Stimulated activated CD4-positive, alpha-beta T cell treated with anti-CD3 and anti-CD28 coated beads, Interleukin-12 subunit alpha, Interleukin-12 subunit beta, amount 100 ng/mL, for 4 hours (primary cell): ENCODE results near the gene ACER2.
"Not testable (repeated sequence)": the region's sequence is repeated elsewhere in the genome, so short reads cannot be mapped to it uniquely, and the experiment has no call there.

Source experiments
- DNase-seq: peaks from one replicate; pipeline ENCODE4 v3.0.0-alpha.2; 2020

ACER2 gene

DNA sequence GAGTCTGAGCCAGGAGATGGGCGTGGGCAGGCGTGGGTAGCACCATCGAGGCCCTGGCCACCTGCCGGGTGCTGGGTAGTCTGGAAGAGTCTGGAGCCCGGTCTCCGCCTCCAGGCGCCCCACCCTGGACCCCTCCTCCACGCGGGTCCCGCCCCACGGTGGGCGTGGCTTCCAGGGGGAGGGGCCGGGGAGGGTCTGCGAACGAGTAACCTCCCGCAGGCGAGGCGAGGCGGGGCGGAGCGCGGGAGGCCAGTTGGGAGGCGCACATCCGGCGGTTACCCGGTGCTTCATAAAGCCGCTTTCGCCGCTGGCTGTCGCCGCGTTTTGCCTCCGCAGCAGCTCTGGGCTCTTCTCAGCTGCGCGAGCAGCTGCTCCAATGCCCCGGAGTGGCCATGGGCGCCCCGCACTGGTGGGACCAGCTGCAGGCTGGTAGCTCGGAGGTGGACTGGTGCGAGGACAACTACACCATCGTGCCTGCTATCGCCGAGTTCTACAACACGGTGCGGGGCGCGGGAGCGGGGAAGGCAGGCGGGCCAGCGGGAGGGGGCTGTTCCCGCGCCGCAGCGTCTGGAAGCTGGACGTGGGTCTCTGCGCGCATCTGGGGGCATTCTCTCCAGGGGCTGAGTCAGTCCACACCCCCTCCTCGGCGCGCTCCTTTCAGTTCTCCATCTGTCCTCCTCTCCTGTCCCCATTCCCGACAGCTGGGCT lies at the start of gene ACER2:
Gene ACER2, plus strand, starts transcription at position 317 of the 708 bp plus-strand sequence. Its CDS starts 76 bp downstream, at position 393.
- peak; percentile 95 for DNase-seq

GRCh38 chr9:19369107-19369506 lies 39.7 kb upstream of the ACER2 start:
- DNase-seq = no peak

DNA sequence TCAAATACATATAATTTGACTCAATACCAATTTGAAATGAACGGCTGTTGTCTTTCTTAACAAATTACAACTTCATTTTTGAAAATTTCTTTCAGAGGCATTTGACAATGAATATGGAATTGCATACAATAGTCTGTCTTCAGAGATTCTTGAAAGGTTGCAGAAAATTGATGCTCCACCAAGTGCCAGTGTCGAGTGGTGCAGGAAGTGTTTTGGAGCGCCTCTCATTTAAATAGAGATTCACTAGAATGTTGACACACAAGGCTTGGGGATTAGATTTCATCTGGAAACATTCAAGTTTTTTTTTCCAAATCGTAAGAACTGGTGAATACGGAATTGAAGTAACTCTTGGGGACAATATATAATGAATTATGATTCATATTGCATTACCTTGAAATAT lies 36.9 kb upstream of the ACER2 start:
- DNase-seq = no peak

DNA sequence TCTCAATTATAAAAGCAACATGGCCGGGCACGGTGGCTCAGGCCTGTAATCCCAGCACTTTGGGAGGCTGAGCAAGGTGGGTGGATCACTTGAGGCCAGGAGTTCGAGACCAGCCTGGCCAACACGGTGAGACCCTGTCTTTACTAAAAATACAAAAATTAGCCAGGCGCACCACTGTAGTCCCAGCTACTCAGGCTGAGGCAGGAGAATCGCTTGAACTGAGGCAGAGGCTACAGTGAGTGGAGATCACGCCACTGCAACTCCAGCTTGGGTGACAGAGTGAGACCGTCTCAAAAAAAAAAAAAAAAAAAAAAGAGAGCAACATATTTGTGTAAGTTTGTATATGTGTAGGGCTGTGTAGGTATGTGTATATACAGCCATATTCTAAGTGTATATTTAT lies 36.2 kb upstream of the ACER2 start:
- no peak for DNase-seq

- no peak for DNase-seq
These were observed 35.3 kb upstream of the ACER2 start for GRCh38 chr9:19373527-19373926.

GRCh38 chr9:19375538-19375937 lies 33.3 kb upstream of the ACER2 start:
- no peak for DNase-seq

DNA sequence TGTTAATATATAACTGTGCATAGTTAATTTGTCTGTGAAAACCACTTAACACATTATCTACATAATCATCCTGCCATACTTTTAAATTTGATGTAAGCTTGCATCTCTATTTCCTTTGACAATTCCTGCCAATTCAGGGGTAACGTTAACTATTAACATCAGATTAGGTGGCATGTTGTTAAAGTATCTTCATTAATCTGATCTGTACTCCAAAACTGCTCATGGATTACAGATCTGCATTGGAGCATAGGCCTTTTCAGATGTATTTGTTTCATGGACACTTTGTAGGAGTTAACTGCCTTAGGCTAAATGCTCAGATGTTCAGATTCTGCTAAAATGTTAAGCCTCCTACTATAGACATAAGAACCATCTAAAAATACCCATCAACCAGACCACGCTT lies 31.9 kb upstream of the ACER2 start:
- no peak for DNase-seq

GRCh38 chr9:19378164-19378563 lies 30.6 kb upstream of the ACER2 start:
- no peak for DNase-seq

- no peak for DNase-seq
These were observed 30.2 kb upstream of the ACER2 start for GRCh38 chr9:19378647-19379046.

DNA sequence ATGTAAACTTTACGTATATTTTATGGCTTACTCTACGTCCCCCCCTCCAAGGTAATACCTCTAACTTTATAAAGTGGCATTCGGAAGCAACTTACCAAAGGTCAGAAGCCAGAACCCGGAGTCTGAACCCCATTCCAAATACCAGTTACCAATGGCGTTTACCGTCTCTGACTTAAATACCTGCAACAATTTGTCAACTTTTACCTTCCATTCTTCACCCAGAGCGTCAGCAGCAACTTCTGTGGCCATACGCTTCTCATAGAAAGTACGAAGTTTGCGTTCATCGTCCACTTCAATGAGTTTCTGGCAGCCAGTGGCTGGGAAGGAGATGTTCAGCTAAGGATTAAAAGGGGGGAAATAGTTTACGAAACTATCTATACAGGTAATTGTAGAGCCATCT lies 29.5 kb upstream of the ACER2 start:
- DNase-seq = no peak

DNA sequence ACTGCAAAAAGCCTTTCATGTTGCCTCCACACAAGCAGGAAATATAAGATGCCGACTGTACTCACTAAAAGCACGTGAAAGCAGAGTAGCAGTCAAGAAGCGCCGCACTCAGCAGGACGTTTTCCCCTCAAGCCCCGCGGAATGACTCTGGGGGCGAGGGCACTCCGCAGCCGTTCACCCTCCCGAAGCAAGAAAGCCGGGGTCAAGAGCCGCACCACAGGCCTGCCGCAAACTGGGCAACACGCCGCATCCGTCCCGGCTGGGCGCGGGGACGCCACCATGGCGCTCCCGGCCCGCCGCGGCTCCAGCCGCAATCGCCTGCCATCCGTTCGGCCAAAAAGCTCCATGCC lies 29.1 kb upstream of the ACER2 start:
- no peak for DNase-seq

- no peak for DNase-seq
These were observed 28.1 kb upstream of the ACER2 start for GRCh38 chr9:19380826-19381075.

GRCh38 chr9:19381656-19382055 lies 27.2 kb upstream of the ACER2 start:
- no peak for DNase-seq

GRCh38 chr9:19385212-19385611 lies 23.6 kb upstream of the ACER2 start:
- not testable (repeated sequence) for DNase-seq

- DNase-seq = no peak
These were observed 22.9 kb upstream of the ACER2 start for GRCh38 chr9:19385786-19386501.

GRCh38 chr9:19386502-19387044 lies 22.2 kb upstream of the ACER2 start:
- no peak for DNase-seq

DNA sequence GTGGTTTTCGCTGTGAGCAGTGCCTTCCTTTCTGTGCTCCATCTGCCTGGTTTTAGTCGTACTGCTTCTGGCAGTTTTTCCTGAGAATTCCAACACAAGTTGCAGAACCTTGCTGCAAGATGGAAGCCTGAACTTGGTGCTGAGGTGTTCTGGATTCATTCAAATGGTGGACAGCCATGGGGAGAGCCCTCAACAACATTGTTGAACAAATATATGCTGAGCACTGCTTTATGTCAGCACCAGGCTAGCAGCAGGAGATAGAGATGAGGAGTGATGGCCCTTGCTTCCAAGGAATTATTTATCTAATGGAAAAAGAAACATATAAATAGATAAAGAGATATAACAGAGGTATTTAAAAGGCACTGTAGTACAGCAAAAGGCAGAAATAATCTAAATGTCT lies 21.5 kb upstream of the ACER2 start:
- no peak for DNase-seq

DNA sequence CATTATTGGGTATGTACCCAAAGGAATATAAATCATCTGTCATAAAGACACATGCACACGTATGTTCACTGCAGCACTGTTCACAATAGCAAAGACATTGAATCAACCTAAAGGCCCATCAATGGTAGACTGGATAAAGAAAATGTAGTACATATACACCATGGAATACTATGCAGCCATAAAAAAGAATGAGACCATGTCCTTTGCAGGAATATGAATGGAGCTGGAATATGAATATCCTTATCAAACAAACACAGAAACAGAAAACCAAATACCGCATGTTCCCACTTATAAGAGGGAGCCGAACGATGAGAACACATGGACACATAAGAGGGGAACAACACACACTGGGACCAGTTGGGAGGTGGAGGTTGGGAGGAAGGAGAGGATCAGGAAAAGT lies 19.3 kb upstream of the ACER2 start:
- not testable (repeated sequence) for DNase-seq

DNA sequence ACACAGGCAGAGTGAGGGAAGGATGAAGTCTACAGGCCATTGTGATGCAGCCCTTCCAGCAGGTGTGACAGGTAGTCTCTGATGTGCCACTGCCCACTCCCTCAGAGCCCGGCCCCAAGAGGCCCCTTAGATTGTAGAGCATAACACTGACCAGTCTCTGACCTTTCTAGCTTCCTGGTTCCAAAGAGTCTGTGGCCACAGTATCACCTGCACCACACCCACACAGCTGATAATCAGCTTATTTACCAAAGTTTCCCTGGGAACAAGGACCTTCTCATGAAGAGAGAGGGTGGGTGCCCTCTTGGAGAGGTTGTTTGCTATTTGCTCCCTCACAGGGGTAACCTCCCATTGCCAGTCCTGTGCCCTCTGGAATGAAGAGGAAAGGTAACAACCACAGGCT lies 11.0 kb upstream of the ACER2 start:
- no peak for DNase-seq

DNA sequence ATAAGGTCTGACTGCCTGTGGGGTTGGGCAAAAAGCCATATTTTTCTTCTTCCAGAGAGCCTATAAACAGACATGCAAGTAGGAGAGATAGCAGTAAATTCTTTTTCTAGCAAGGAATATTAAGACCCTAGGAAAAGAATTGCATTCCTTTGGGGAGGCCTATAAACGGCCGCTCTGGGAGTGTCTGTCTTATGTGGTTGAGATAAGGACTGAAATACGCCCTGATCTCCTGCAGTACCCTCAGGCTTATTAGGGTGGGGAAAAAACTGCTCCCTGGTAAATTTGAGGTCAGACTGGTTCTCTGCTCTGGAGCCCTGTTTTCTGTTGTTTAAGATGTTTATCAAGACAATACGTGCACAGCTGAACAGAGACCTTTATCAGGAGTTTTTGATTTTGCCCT lies 5.6 kb upstream of the ACER2 start:
- DNase-seq = not testable (repeated sequence)

DNA sequence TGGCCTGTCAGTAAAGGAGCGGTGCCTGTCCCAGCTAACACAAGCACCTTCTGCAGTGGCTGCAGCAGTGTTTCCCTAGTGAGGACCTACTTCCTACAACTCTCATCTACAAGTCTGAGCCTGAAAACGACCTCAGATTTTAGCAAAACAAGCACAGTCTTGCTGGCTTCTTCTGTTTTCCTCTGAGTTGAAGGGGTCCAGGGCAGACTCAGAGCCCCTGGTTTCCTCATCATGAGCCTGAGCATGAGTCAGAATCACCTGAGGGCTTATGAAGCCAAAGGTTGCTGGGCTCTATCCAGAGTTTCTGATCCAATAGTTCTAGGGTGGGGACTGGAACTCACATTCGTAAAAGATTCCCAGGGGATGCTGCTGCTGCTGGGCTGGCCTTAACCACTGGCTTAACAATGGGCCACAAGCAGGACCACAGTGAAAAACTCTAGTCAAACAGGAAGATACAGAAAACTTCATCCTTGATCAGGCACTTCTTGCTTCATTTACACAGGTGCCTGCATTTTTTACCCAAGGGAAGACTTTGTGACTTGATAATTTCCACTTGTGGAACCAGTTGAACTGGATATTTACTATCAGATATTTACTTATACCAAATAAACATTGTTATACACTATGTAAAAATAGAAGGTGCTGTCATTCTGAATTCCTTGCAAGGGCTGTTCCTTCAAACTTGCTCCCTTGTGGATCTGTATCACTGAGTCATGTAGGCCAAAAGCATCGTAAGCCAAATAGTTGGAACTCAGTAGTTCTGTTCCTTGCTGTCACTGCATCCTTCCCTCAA lies 4.3 kb upstream of the ACER2 start:
- no peak for DNase-seq

- DNase-seq = no peak
These were observed 3.0 kb upstream of the ACER2 start for GRCh38 chr9:19405771-19406170.

- DNase-seq = no peak
These were observed 505 bp upstream of the ACER2 start for GRCh38 chr9:19408316-19408692.
